ENCODE data around the gene DEPP1. TPM values are rescaled to one million over a fixed set of nuclear protein-coding genes. Genes with fewer than 3 reads are reported as not detected.

The DEPP1 gene
- total RNA-seq, 1 experiment from 2014 or later: 3.8 TPM

- ChIA-PET CTCF (interaction anchor here (1.0 kb wide), 1 partner anchor 41 kb away, joined by 3 read pairs; no protein-coding TSS in a partner anchor), POLR2A (no interaction called here), RAD21 (ENCODE audit: low non-redundant PET in 1 of 2, low total read pairs in 2 of 2, uncharacterized antibody in 2 of 2, unreplicated experiment in 2 of 2) (no interaction called here)
- intact Hi-C loops (cut with micrococcal nuclease): no loop called here
- H2AFZ ChIP-seq (ENCODE audit: low read depth, low read length, poor library complexity, severe bottlenecking): no peak overlapping the region
- H4K20me1 ChIP-seq (ENCODE audit: insufficient read depth): no peaks in the 10 kb centered on the region
- TF ChIP-seq CBX3 (IDR thresholded peaks at IDR 0.05; ENCODE audit: low read depth) (no peak), CEBPB (IDR thresholded peaks at IDR 0.05; ENCODE audit: low read depth) (no peak), ELF1 (IDR thresholded peaks at IDR 0.05; ENCODE audit: borderline replicate concordance, low read depth) (no peak), SRF (IDR thresholded peaks at IDR 0.05; ENCODE audit: low read depth) (no peak), REST (IDR thresholded peaks at IDR 0.05; ENCODE audit: low read depth) (no peak), RAD21 (IDR thresholded peaks at IDR 0.05; ENCODE audit: low read depth) (no peak), EZH2 (IDR thresholded peaks at IDR 0.05) (no peak), ATF3 (IDR thresholded peaks at IDR 0.05) (no peak), FOSL1 (IDR thresholded peaks at IDR 0.05; ENCODE audit: low read depth) (no peak)
- ATAC-seq: no peak
- no peak for DNase-seq (ENCODE audit: low read depth, low spot score)
- no peak overlapping the region for H3K27ac ChIP-seq (ENCODE audit: low read depth, low read length)
- no peaks in the 10 kb centered on the region for H3K36me3 ChIP-seq (ENCODE audit: control insufficient read depth in 1 of 2, insufficient read depth in 2 of 2, low read length in 2 of 2)
- no TSS peak for BruUV-seq (replicated peaks)
- H3K79me2 ChIP-seq (ENCODE audit: insufficient read depth, low read length): no peaks in the 10 kb centered on the region
- H3K27me3 ChIP-seq (ENCODE audit: insufficient read depth, low read length): no peaks in the 10 kb centered on the region
- no peak overlapping the region for H3K4me3 ChIP-seq (replicated peaks in 1 of 2; ENCODE audit: low read depth in 1 of 2, low read length in 2 of 2)
- H3K4me1 ChIP-seq (ENCODE audit: control insufficient read depth in 1 of 2, insufficient read depth in 2 of 2, low read length in 2 of 2): peaks cover 23 to 32% of the 10 kb centered on the region in 2 experiments
- H3K4me2 ChIP-seq (ENCODE audit: low read length): no peak overlapping the region
- H3K9ac ChIP-seq (ENCODE audit: low read length): no peak overlapping the region
- no peaks in the 10 kb centered on the region for H3K9me3 ChIP-seq (ENCODE audit: control insufficient read depth in 1 of 2, insufficient read depth in 1 of 2, low read depth in 1 of 2, low read length in 2 of 2)
- H3K9me2 ChIP-seq (ENCODE audit: insufficient read depth): no peaks in the 10 kb centered on the region
Observed at GRCh38 chr10:44973323-44974081, 5.1 kb downstream of the DEPP1 start.
